Measurements from ENCODE around the gene MRPS21.

The MRPS21 gene

DNA sequence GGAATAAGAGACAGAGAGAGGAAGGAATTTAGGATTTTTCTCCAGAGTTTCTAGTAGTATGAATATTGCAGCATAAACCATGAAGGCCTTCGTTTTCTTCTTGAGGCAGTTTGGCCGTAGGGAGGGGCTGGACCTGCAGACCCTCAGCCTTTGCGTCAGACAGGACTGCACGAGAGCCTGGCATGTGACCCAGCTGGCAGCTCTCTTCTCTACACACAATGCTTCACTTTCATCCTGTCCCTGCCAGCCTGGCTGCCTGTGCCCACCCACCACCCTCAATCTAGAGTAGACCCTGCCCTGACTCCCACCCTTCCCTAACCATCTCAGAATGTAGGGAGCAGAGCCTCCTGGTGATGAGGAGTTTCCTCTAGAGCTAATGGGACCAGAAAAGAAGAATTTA, 34.4 kb upstream of the MRPS21 start:
- no peak overlapping the region for H3K4me3 ChIP-seq (replicated peaks; ENCODE audit: low read depth, low read length)
- TF ChIP-seq, protein P1, sequence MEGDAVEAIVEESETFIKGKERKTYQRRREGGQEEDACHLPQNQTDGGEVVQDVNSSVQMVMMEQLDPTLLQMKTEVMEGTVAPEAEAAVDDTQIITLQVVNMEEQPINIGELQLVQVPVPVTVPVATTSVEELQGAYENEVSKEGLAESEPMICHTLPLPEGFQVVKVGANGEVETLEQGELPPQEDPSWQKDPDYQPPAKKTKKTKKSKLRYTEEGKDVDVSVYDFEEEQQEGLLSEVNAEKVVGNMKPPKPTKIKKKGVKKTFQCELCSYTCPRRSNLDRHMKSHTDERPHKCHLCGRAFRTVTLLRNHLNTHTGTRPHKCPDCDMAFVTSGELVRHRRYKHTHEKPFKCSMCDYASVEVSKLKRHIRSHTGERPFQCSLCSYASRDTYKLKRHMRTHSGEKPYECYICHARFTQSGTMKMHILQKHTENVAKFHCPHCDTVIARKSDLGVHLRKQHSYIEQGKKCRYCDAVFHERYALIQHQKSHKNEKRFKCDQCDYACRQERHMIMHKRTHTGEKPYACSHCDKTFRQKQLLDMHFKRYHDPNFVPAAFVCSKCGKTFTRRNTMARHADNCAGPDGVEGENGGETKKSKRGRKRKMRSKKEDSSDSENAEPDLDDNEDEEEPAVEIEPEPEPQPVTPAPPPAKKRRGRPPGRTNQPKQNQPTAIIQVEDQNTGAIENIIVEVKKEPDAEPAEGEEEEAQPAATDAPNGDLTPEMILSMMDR (IDR thresholded peaks at IDR 0.05; ENCODE audit: insufficient read depth, low read length, poor library complexity, severe bottlenecking) = no peak

DNA sequence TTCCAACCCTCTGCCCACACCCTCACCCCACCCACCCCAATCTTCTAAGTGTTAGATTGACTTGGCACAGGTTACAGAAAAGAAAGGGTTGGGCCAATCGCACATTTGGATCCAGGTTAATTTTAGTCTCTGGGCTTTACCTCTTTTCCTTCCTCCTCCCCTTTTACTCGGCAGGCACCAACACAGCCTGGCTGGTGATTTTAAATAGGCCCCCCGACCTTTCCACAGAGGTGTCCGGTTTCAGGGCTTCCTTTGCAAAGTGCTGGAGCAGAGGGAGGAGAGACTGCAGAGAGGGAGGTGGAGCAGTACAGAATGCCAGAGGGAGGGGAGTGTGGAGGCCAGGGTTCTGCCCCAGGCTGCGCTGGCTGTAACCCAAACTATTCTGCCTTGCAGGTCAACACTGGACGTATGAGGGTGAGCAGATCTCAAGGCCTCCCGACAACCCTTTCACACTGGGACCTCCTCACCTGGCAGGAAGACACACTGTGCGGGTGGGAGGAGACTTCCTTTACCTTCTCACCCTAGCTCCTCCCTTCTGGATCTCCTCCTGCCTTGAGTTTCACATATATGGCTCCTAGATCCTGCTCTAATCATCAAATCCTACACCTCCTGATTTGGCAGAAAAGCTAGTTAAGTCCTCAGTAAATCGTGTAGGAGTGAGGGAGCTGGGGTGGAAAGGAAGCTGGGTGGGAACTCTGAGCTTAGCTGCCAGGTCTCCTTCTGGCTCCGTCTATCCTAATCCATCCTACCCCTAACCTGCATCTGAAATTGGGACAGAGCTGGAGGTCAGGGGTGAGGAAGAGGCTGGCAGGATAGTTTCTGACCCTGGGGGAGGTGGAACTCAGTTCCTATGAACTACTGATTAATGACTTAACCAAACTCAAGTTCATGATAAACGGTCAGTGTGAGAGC, 33.6 kb upstream of the MRPS21 start:
- TF ChIP-seq, protein P1 (IDR thresholded peaks at IDR 0.05; ENCODE audit: insufficient read depth, low read length, poor library complexity, severe bottlenecking) = no peak
- no peaks in the 10 kb centered on the region for H3K27me3 ChIP-seq (replicated peaks; ENCODE audit: control insufficient read depth, insufficient read depth, low read length)
- no peak for DNase-seq (ENCODE audit: extremely low read depth, insufficient read length)

More for the DNA sequence above, 34.4 kb upstream of the MRPS21 start:
- no peak for DNase-seq (ENCODE audit: extremely low read depth, insufficient read length)
- Histone ChIP-seq H3K36me3 (ENCODE audit: control insufficient read depth, insufficient read depth, low read length) (no peaks in the 10 kb centered on the region), H3K27me3 (replicated peaks; ENCODE audit: control insufficient read depth, insufficient read depth, low read length) (no peaks in the 10 kb centered on the region)

DNA sequence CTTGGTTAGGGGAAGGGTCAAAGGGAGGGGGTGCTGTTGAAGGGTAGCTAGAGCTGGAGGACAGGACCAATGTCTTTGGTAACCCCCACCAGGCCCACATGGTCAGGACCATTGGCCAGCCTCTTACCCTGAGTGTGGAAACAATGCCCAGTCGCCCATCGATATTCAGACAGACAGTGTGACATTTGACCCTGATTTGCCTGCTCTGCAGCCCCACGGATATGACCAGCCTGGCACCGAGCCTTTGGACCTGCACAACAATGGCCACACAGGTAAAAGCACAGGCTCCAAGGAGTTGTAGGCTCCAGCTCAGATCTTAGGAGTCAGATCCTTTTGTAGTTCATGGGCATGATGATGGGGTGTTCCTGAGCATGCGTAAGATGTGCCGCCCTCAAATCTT, 32.3 kb upstream of the MRPS21 start:
- Histone ChIP-seq H3K4me3 (replicated peaks; ENCODE audit: low read depth, low read length) (no peak overlapping the region), H3K27me3 (replicated peaks; ENCODE audit: control insufficient read depth, insufficient read depth, low read length) (no peaks in the 10 kb centered on the region), H3K36me3 (ENCODE audit: control insufficient read depth, insufficient read depth, low read length) (peaks cover 10% of the 10 kb centered on the region)
- DNase-seq (ENCODE audit: extremely low read depth, insufficient read length) = no peak
- TF ChIP-seq, protein P1 (IDR thresholded peaks at IDR 0.05; ENCODE audit: insufficient read depth, low read length, poor library complexity, severe bottlenecking) = no peak

More for the DNA sequence above, 33.6 kb upstream of the MRPS21 start:
- no peak overlapping the region for H3K4me3 ChIP-seq (replicated peaks; ENCODE audit: low read depth, low read length)
- peaks cover 2% of the 10 kb centered on the region; the same call in 1 of the 2 replicates for H3K36me3 ChIP-seq (ENCODE audit: control insufficient read depth, insufficient read depth, low read length)

DNA sequence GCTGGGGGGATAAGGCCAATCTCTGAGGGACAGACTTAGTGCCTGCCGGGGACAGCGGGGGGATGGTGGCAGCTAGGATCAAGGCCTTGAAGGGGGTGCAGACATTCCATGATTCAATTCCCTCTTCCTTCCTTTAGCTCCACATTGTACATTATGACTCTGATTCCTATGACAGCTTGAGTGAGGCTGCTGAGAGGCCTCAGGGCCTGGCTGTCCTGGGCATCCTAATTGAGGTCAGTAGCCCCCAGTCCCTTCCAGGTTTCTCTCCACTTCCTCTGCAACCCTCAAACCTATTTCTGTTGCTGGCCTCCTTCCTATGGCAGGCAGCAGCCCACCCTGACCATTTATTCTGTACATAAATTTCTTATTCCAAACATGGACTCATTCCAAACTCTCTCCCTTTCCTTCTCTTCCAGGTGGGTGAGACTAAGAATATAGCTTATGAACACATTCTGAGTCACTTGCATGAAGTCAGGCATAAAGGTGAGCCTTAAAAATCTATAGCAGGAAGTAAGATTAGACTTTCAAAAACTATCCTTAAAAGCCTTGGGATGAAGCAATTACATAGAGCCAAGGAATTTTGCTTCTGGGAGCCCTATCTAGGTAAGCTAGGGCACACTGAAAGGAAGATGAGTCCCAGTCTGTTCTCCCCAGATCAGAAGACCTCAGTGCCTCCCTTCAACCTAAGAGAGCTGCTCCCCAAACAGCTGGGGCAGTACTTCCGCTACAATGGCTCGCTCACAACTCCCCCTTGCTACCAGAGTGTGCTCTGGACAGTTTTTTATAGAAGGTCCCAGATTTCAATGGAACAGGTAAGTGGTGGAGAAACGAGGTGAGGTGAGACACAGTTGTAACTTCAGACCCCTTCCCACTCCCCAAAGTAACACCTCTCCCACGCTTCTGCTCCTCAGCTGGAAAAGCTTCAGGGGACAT, 31.0 kb upstream of the MRPS21 start:
- DNase-seq (ENCODE audit: extremely low read depth, insufficient read length) = no peak
- Histone ChIP-seq H3K4me3 (replicated peaks; ENCODE audit: low read depth, low read length) (no peak overlapping the region), H3K36me3 (ENCODE audit: control insufficient read depth, insufficient read depth, low read length) (peaks cover 13% of the 10 kb centered on the region), H3K27me3 (replicated peaks; ENCODE audit: control insufficient read depth, insufficient read depth, low read length) (no peaks in the 10 kb centered on the region)
- TF ChIP-seq, protein P1 (IDR thresholded peaks at IDR 0.05; ENCODE audit: insufficient read depth, low read length, poor library complexity, severe bottlenecking) = no peak

DNA sequence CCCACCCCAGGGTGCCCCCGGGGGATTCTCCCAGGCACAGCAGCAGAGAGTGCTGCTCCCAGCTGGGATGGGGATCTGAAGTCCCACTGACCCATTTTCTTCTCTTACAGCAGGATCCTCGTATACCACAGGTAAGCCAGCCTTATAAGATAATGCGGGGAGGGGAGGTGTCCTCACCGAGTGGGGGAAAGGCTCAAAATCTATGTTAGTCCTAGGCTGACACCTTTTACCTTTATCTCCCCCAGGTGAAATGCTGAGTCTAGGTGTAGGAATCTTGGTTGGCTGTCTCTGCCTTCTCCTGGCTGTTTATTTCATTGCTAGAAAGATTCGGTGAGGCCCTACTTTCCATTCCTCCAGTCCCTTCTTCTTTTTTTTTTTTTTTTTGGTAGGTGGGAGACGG, 30.1 kb upstream of the MRPS21 start:
- no peak for DNase-seq (ENCODE audit: extremely low read depth, insufficient read length)
- H3K36me3 ChIP-seq (ENCODE audit: control insufficient read depth, insufficient read depth, low read length) = peaks cover 13% of the 10 kb centered on the region
- no peak overlapping the region for H3K4me3 ChIP-seq (replicated peaks; ENCODE audit: low read depth, low read length)
- no peaks in the 10 kb centered on the region for H3K27me3 ChIP-seq (replicated peaks; ENCODE audit: control insufficient read depth, insufficient read depth, low read length)
- TF ChIP-seq, protein P1 (IDR thresholded peaks at IDR 0.05; ENCODE audit: insufficient read depth, low read length, poor library complexity, severe bottlenecking) = no peak

Data from GM06990 (cell line).